B cell (primary cell): Measurements from ENCODE around the gene NRG4. TPM values are rescaled to one million over a fixed set of nuclear protein-coding genes. Genes with fewer than 3 reads are reported as not detected.

ENCODE experiments used
- ATAC-seq: fragments of 200-7000 bp; cut with Tn5 transposase; one replicate; pipeline ENCODE4 v1.10.0; 2021; ENCODE audit warnings: low read depth, mild to moderate bottlenecking, moderate number of reproducible peaks, moderate library complexity
- CTCF ChIA-PET: fragments of 350-600 bp; sonication (Branson Sonifier 250); formaldehyde crosslinking; loops from one replicate; lab custom pipeline; 2021; ENCODE audit warnings: antibody characterized with exemption, inconsistent platforms; lab: Charles Lee
- POLR2A ChIA-PET: fragments of 350-600 bp; sonication (Branson Sonifier 250); formaldehyde crosslinking; loops from one replicate; lab custom pipeline; 2021; ENCODE audit warnings: antibody characterized with exemption; lab: Charles Lee
- DNase-seq: peaks from one replicate; pipeline ENCODE4 v3.0.0; 2013
- H2AFZ ChIP-seq: 2 replicates; pipeline ENCODE4 v1.6.1; 2012; ENCODE audit warnings: mild to moderate bottlenecking, low read depth, low read length; ENCODE audit not compliant: insufficient read depth, poor library complexity, severe bottlenecking
- H3K27ac ChIP-seq, 2 donors: 1 replicate in 1 of 2; 2 replicates in 1 of 2; pipeline ENCODE4 v1.5.1; 2012 to 2013; ENCODE audit warnings: low read length in 2 of 2, mild to moderate bottlenecking in 2 of 2, moderate library complexity in 1 of 2
- H3K27me3 ChIP-seq, 4 experiments: fragments of 200-600 bp in 1 of 4; sonication (generic) in 1 of 4; replicated peaks in 1 of 4; 1 replicate in 2 of 4; 2 replicates in 2 of 4; pipeline versions ENCODE4 v1.6.1 to v1.7.0; 2013 to 2016; ENCODE audit warnings: low read length in 3 of 4, mild to moderate bottlenecking in 2 of 4, mixed read lengths in 1 of 4, moderate library complexity in 1 of 4; ENCODE audit not compliant: insufficient read depth in 4 of 4, control insufficient read depth in 3 of 4; ENCODE audit errors: control extremely low read depth in 1 of 4
- H3K36me3 ChIP-seq, 2 experiments: replicated peaks in 1 of 2; 1 replicate in 1 of 2; 2 replicates in 1 of 2; pipeline versions ENCODE4 v1.6.1 to v1.7.1; 2013; ENCODE audit warnings: low read length in 1 of 2; ENCODE audit not compliant: insufficient read depth in 2 of 2, control insufficient read depth in 1 of 2; ENCODE audit errors: control extremely low read depth in 1 of 2, extremely low read depth in 1 of 2
- H3K4me1 ChIP-seq, 2 donors: fragments of 200-600 bp in 1 of 2; sonication (generic) in 1 of 2; 1 replicate in 1 of 2; 2 replicates in 1 of 2; pipeline versions ENCODE4 v1.5.1 to v1.6.1; 2013 to 2017; ENCODE audit warnings: low read length in 2 of 2; ENCODE audit not compliant: control insufficient read depth in 2 of 2, insufficient read depth in 2 of 2
- H3K4me2 ChIP-seq: replicated peaks from 2 replicates; pipeline ENCODE3; 2012; ENCODE audit warnings: mild to moderate bottlenecking, low read depth, low read length; ENCODE audit not compliant: poor library complexity, severe bottlenecking
- H3K4me3 ChIP-seq, 5 experiments: fragments of 200-600 bp in 1 of 5; sonication (generic) in 1 of 5; 1 replicate in 3 of 5; 2 replicates in 2 of 5; pipeline versions ENCODE4 v1.5.1 to v1.7.0; 2011 to 2016; ENCODE audit warnings: low read length in 4 of 5, mild to moderate bottlenecking in 4 of 5, low read depth in 2 of 5, control low read depth in 1 of 5, moderate library complexity in 1 of 5; ENCODE audit not compliant: insufficient read depth in 1 of 5; ENCODE audit errors: control extremely low read depth in 1 of 5, extremely low read depth in 1 of 5
- H3K79me2 ChIP-seq: fragments of 200-600 bp; sonication (generic); one replicate; pipeline ENCODE4 v1.6.0; 2016; ENCODE audit warnings: low read length; ENCODE audit not compliant: control insufficient read depth, insufficient read depth
- H3K9ac ChIP-seq: fragments of 200-600 bp; sonication (generic); 2 replicates; pipeline ENCODE4 v1.6.1; 2017; ENCODE audit warnings: mild to moderate bottlenecking, low read length, moderate library complexity
- H3K9me3 ChIP-seq, 3 donors: one replicate each; pipeline versions ENCODE4 v1.6.1 to v1.7.1; 2013; ENCODE audit warnings: low read length in 2 of 3; ENCODE audit not compliant: control insufficient read depth in 2 of 3, insufficient read depth in 1 of 3; ENCODE audit errors: control extremely low read depth in 1 of 3
- H4K20me1 ChIP-seq: 2 replicates; pipeline ENCODE4 v1.6.0; 2012; ENCODE audit warnings: mild to moderate bottlenecking, low read length; ENCODE audit not compliant: insufficient read depth, control insufficient read depth, poor library complexity, severe bottlenecking
- H3K27ac Mint-ChIP-seq: one replicate; pipeline ENCODE4 v1.8.0; 2021; ENCODE audit warnings: mixed read lengths
- H3K27me3 Mint-ChIP-seq: one replicate; pipeline ENCODE4 v1.8.0; 2021; ENCODE audit warnings: mixed read lengths
- H3K4me1 Mint-ChIP-seq: one replicate; pipeline ENCODE4 v1.8.0; 2021; ENCODE audit warnings: mixed read lengths
- H3K4me3 Mint-ChIP-seq: one replicate; pipeline ENCODE4 v1.8.0; 2021; ENCODE audit warnings: mixed read lengths
- H3K9me3 Mint-ChIP-seq: one replicate; pipeline ENCODE4 v1.8.0; 2022; ENCODE audit warnings: mixed read lengths; ENCODE audit not compliant: insufficient read depth
- EZH2 ChIP-seq: IDR thresholded peaks from 2 replicates; pipeline ENCODE4 v1.6.1; 2012; ENCODE audit warnings: borderline replicate concordance, low read depth, mild to moderate bottlenecking, moderate library complexity, low read length; ENCODE audit not compliant: insufficient read depth, poor library complexity, severe bottlenecking
- WGBS: methylation state at CpG from one replicate; pipeline ENCODE4 v1.1.5; 2013; ENCODE audit warnings: missing lambda C conversion rate; ENCODE audit not compliant: insufficient coverage; 5-methylcytosine and 5-hydroxymethylcytosine counted together
- intact Hi-C: fragments of 100-400 bp; cut with micrococcal nuclease; formaldehyde crosslinking; loops from one replicate; pipeline ENCODE4 v1.10.0; 2022
- polyA plus RNA-seq: library from polyadenylated mRNA; depleted of rRNA; stranded (reverse); fragments of >200 nt; gene quantifications from 2 replicates; pipeline ENCODE4 v1.2.3, GENCODE V29; 2012
- total RNA-seq, 2 donors: library from RNA; stranded (reverse); fragments of 120-200 nt in 1 of 2; gene quantifications; 1 replicate in 1 of 2; 2 replicates in 1 of 2; pipeline versions ENCODE4 v1.2.3 to v1.2.4, GENCODE V29; 2013 to 2022
- TF ChIP-seq, protein P1 (sequence below): fragments of 200-600 bp; IDR thresholded peaks from one replicate; pipeline ENCODE4 v1.8.0; 2022; ENCODE audit warnings: antibody characterized with exemption, mild to moderate bottlenecking

NRG4 gene
- total and polyA plus RNA-seq, 2 donors (not counting 1 experiment from before 2014, with no cell fraction given) = 0.37 TPM; not detected in 1

DNA sequence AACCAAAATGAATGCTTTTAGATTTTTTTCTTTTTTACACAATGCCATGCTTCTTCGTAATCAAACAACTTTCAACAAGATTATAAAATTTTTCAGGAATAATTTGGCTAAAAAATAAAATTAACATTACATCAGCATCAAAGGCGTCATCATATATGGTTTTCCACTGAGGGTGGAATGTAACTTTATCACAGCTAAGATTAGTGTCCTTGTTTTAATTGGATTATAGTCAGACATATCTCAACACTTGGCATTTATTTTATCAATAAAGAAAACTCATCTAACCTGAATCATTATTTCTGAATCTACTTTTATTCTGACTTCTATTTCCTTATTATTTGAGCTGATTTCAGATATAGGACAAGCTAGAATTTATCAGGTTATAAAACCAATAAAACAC, 1.6 kb downstream of the NRG4 start:
- H3K27me3 ChIP-seq = peaks cover 0 to 6% (median 0%) of the 10 kb centered on the region in 4 experiments
- DNase-seq = no peak
- no peaks in the 10 kb centered on the region for H3K79me2 ChIP-seq
- H3K4me2 ChIP-seq = no peak overlapping the region
- no peaks in the 10 kb centered on the region for H3K9me3 ChIP-seq
- H3K27me3 Mint-ChIP-seq = peaks cover 24% of the 10 kb centered on the region
- H4K20me1 ChIP-seq = no peaks in the 10 kb centered on the region
- H2AFZ ChIP-seq = no peak overlapping the region
- H3K9ac ChIP-seq = no peak overlapping the region
- TF ChIP-seq EZH2 = no peak
- H3K36me3 ChIP-seq = no peaks in the 10 kb centered on the region
- H3K4me3 ChIP-seq = no peak overlapping the region
- POLR2A ChIA-PET = no interaction called here
- no peak overlapping the region for H3K4me3 Mint-ChIP-seq
- ATAC-seq = no peak
- peaks cover 3% of the 10 kb centered on the region for H3K9me3 Mint-ChIP-seq
- H3K4me1 Mint-ChIP-seq = peaks cover 5% of the 10 kb centered on the region
- no peak overlapping the region for H3K27ac Mint-ChIP-seq
- intact Hi-C loops = no loop called here
- CTCF ChIA-PET = no interaction called here
- no CpG with 5 or more reads among the region's 2 CpGs for WGBS
- H3K27ac ChIP-seq = no peak overlapping the region
- no peaks in the 10 kb centered on the region for H3K4me1 ChIP-seq

DNA sequence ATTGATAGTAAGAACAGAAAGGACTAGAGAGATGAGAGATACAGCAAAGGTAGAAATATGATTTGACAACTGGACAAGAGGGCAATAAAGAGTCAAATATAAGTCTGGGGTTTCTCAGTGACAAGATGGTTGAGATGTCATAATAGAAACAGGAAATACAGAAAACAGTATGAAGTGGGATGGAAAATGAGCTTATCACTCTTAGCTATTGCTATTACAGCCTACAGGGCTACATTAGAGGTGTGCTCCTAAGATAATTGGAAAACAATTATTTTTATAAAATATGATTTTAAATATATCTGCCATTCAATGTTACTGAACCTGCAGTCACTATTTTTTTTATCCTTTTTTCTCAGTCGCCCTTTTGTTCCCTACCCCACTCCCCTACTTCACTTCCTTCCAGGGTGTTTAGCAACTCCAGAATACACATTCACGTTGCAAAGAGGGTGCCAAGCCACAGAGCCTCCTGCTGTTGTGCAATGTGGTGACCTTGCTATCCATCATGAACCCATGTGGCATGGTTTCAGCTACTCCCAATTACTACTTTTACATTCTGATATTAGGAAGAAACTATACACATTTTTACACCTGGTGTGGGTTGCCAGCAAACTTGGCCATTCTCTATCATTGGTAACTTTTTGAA, 6.0 kb downstream of the NRG4 start:
- no peaks in the 10 kb centered on the region for H3K36me3 ChIP-seq
- H3K9ac ChIP-seq = no peak overlapping the region
- CTCF ChIA-PET = no interaction called here
- no peaks in the 10 kb centered on the region for H3K9me3 Mint-ChIP-seq
- H3K27me3 Mint-ChIP-seq = peaks cover 11% of the 10 kb centered on the region
- no peak overlapping the region for H3K27ac Mint-ChIP-seq
- H3K4me3 ChIP-seq = no peak overlapping the region
- no peaks in the 10 kb centered on the region for H3K9me3 ChIP-seq
- no peak for TF ChIP-seq EZH2
- TF ChIP-seq, protein P1, sequence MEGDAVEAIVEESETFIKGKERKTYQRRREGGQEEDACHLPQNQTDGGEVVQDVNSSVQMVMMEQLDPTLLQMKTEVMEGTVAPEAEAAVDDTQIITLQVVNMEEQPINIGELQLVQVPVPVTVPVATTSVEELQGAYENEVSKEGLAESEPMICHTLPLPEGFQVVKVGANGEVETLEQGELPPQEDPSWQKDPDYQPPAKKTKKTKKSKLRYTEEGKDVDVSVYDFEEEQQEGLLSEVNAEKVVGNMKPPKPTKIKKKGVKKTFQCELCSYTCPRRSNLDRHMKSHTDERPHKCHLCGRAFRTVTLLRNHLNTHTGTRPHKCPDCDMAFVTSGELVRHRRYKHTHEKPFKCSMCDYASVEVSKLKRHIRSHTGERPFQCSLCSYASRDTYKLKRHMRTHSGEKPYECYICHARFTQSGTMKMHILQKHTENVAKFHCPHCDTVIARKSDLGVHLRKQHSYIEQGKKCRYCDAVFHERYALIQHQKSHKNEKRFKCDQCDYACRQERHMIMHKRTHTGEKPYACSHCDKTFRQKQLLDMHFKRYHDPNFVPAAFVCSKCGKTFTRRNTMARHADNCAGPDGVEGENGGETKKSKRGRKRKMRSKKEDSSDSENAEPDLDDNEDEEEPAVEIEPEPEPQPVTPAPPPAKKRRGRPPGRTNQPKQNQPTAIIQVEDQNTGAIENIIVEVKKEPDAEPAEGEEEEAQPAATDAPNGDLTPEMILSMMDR = no peak
- DNase-seq (no peak), ATAC-seq (no peak)
- POLR2A ChIA-PET = no interaction called here
- H3K4me1 Mint-ChIP-seq = no peaks in the 10 kb centered on the region
- H3K4me3 Mint-ChIP-seq = no peak overlapping the region
- intact Hi-C loops = no loop called here
- no peaks in the 10 kb centered on the region for H4K20me1 ChIP-seq
- no peak overlapping the region for H2AFZ ChIP-seq
- H3K4me2 ChIP-seq = no peak overlapping the region
- no peaks in the 10 kb centered on the region for H3K79me2 ChIP-seq
- WGBS = 8% methylated on average over 1 of the region's 2 CpGs
- no peaks in the 10 kb centered on the region for H3K4me1 ChIP-seq
- H3K27ac ChIP-seq = no peak overlapping the region
- peaks cover 0 to 8% (median 0%) of the 10 kb centered on the region in 4 experiments for H3K27me3 ChIP-seq
